HepG2 (cell line): ENCODE data around the gene POLA1.

Experiments
- CBFB ChIP-seq: sonication (generic); formaldehyde crosslinking; IDR thresholded peaks from 2 replicates; pipeline ENCODE4 v1.4.0; 2020; ENCODE audit warnings: missing genetic modification reagents
- CBX5 ChIP-seq: sonication (generic); formaldehyde crosslinking; IDR thresholded peaks from 2 replicates; pipeline ENCODE4 v1.4.0; 2020; ENCODE audit warnings: missing genetic modification reagents, borderline replicate concordance
- GABPA ChIP-seq, 2 experiments: IDR thresholded peaks; 2 replicates each; pipeline ENCODE4 v1.6.1; 2011 to 2016; ENCODE audit warnings: low read depth in 2 of 2, low read length in 1 of 2, missing biosample characterization in 1 of 2, missing genetic modification characterization in 1 of 2
- HDAC6 ChIP-seq: fragments of 200-600 bp; sonication (generic); IDR thresholded peaks from 2 replicates; pipeline ENCODE4 v1.7.0; 2017; ENCODE audit warnings: mild to moderate bottlenecking, antibody characterized with exemption, low read length, low read depth
- PITX1 ChIP-seq: sonication (generic); formaldehyde crosslinking; IDR thresholded peaks from 2 replicates; pipeline ENCODE4 v1.5.1; 2020; ENCODE audit warnings: mild to moderate bottlenecking, missing genetic modification reagents
- POLR2A ChIP-seq, 2 experiments: IDR thresholded peaks; 2 replicates each; pipeline ENCODE4 v1.6.1; 2011; ENCODE audit warnings: low read depth in 2 of 2, low read length in 2 of 2, mild to moderate bottlenecking in 1 of 2, moderate library complexity in 1 of 2; ENCODE audit not compliant: insufficient read depth in 1 of 2
- TF ChIP-seq, protein P1 (sequence below), 2 experiments: IDR thresholded peaks; 2 replicates each; pipeline ENCODE4 v1.6.1; 2011 to 2012; ENCODE audit warnings: low read length in 2 of 2, borderline replicate concordance in 1 of 2, low read depth in 1 of 2, mild to moderate bottlenecking in 1 of 2, moderate library complexity in 1 of 2
- TF ChIP-seq, protein P2 (sequence below): sonication (generic); formaldehyde crosslinking; IDR thresholded peaks from 2 replicates; pipeline ENCODE4 v1.5.1; 2020; ENCODE audit warnings: mild to moderate bottlenecking, missing genetic modification reagents, moderate library complexity
- TF ChIP-seq, protein P3 (sequence below): sonication (generic); formaldehyde crosslinking; IDR thresholded peaks from 2 replicates; pipeline ENCODE4 v1.5.0; 2020; ENCODE audit warnings: mild to moderate bottlenecking, missing genetic modification reagents
- TF ChIP-seq, protein P4 (sequence below): sonication (generic); formaldehyde crosslinking; IDR thresholded peaks from 2 replicates; pipeline ENCODE4 v1.5.0; 2020; ENCODE audit warnings: mild to moderate bottlenecking, missing genetic modification reagents, moderate library complexity

DNA sequence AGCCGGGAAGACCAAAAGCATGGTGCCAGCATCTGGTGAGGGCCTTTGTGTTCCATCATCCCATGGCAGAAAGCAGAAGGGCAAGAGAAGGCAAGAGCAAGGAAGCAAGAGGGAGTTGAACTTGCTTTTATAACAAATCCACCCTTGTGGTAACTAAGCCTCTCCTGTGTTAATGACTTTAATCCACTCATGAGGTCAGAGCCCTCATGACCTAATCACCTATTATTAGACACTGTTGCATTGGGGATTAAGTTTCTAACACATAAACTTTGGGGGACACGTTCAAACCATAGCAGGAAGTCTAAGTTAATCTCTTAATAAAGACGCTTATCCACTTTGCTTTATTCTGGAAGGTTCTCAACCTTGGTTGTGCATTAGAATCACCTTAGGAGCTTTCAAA is 34.1 kb upstream of the POLA1 start:
- TF ChIP-seq CBX5 (CRISPR knock-in tag) (no peak), GABPA (IDR thresholded peaks at IDR 0.05; ENCODE audit: low read depth, low read length) (no peak), GABPA (CRISPR knock-in tag; IDR thresholded peaks at IDR 0.05; ENCODE audit: low read depth) (no peak), POLR2A (IDR thresholded peaks at IDR 0.05; ENCODE audit: insufficient read depth in 1 of 2, low read depth in 2 of 2, low read length in 2 of 2) (no peak), PITX1 (no peak), HDAC6 (no peak), CBFB (no peak)
- TF ChIP-seq, protein P1, sequence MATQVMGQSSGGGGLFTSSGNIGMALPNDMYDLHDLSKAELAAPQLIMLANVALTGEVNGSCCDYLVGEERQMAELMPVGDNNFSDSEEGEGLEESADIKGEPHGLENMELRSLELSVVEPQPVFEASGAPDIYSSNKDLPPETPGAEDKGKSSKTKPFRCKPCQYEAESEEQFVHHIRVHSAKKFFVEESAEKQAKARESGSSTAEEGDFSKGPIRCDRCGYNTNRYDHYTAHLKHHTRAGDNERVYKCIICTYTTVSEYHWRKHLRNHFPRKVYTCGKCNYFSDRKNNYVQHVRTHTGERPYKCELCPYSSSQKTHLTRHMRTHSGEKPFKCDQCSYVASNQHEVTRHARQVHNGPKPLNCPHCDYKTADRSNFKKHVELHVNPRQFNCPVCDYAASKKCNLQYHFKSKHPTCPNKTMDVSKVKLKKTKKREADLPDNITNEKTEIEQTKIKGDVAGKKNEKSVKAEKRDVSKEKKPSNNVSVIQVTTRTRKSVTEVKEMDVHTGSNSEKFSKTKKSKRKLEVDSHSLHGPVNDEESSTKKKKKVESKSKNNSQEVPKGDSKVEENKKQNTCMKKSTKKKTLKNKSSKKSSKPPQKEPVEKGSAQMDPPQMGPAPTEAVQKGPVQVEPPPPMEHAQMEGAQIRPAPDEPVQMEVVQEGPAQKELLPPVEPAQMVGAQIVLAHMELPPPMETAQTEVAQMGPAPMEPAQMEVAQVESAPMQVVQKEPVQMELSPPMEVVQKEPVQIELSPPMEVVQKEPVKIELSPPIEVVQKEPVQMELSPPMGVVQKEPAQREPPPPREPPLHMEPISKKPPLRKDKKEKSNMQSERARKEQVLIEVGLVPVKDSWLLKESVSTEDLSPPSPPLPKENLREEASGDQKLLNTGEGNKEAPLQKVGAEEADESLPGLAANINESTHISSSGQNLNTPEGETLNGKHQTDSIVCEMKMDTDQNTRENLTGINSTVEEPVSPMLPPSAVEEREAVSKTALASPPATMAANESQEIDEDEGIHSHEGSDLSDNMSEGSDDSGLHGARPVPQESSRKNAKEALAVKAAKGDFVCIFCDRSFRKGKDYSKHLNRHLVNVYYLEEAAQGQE (IDR thresholded peaks at IDR 0.05; ENCODE audit: borderline replicate concordance in 1 of 2, low read depth in 1 of 2, low read length in 2 of 2): no peak
- TF ChIP-seq, protein P2, sequence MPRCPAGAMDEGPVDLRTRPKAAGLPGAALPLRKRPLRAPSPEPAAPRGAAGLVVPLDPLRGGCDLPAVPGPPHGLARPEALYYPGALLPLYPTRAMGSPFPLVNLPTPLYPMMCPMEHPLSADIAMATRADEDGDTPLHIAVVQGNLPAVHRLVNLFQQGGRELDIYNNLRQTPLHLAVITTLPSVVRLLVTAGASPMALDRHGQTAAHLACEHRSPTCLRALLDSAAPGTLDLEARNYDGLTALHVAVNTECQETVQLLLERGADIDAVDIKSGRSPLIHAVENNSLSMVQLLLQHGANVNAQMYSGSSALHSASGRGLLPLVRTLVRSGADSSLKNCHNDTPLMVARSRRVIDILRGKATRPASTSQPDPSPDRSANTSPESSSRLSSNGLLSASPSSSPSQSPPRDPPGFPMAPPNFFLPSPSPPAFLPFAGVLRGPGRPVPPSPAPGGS: no peak
- TF ChIP-seq, protein P3, sequence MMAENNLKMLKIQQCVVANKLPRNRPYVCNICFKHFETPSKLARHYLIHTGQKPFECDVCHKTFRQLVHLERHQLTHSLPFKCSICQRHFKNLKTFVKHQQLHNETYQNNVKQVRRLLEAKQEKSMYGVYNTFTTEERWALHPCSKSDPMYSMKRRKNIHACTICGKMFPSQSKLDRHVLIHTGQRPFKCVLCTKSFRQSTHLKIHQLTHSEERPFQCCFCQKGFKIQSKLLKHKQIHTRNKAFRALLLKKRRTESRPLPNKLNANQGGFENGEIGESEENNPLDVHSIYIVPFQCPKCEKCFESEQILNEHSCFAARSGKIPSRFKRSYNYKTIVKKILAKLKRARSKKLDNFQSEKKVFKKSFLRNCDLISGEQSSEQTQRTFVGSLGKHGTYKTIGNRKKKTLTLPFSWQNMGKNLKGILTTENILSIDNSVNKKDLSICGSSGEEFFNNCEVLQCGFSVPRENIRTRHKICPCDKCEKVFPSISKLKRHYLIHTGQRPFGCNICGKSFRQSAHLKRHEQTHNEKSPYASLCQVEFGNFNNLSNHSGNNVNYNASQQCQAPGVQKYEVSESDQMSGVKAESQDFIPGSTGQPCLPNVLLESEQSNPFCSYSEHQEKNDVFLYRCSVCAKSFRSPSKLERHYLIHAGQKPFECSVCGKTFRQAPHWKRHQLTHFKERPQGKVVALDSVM: no peak
- TF ChIP-seq, protein P4, sequence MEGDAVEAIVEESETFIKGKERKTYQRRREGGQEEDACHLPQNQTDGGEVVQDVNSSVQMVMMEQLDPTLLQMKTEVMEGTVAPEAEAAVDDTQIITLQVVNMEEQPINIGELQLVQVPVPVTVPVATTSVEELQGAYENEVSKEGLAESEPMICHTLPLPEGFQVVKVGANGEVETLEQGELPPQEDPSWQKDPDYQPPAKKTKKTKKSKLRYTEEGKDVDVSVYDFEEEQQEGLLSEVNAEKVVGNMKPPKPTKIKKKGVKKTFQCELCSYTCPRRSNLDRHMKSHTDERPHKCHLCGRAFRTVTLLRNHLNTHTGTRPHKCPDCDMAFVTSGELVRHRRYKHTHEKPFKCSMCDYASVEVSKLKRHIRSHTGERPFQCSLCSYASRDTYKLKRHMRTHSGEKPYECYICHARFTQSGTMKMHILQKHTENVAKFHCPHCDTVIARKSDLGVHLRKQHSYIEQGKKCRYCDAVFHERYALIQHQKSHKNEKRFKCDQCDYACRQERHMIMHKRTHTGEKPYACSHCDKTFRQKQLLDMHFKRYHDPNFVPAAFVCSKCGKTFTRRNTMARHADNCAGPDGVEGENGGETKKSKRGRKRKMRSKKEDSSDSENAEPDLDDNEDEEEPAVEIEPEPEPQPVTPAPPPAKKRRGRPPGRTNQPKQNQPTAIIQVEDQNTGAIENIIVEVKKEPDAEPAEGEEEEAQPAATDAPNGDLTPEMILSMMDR (CRISPR knock-in tag): no peak
